Colonic mucosa (tissue), 4 donors: ENCODE measurements around the gene GFRA1. TPM values are rescaled to one million over a fixed set of nuclear protein-coding genes. Genes with fewer than 3 reads are reported as not detected.

Experiments
- DNase-seq: peaks from one replicate; pipeline ENCODE4 v3.0.0-alpha.2; 2020
- H3K27ac ChIP-seq: fragments of 200-600 bp; one replicate; pipeline ENCODE4 v1.8.0; 2021
- H3K27me3 ChIP-seq: fragments of 200-600 bp; one replicate; pipeline ENCODE4 v1.8.0; 2021
- H3K36me3 ChIP-seq: fragments of 200-600 bp; one replicate; pipeline ENCODE4 v1.8.0; 2021
- H3K4me1 ChIP-seq: fragments of 200-600 bp; one replicate; pipeline ENCODE4 v1.8.0; 2021; ENCODE audit warnings: mild to moderate bottlenecking
- H3K4me3 ChIP-seq: fragments of 200-600 bp; one replicate; pipeline ENCODE4 v1.8.0; 2021
- H3K9ac ChIP-seq, 2 donors: one replicate each; pipeline ENCODE4 v1.7.0; 2013; ENCODE audit warnings: control low read depth in 2 of 2, low read depth in 2 of 2, low read length in 2 of 2
- H3K9me3 ChIP-seq: fragments of 200-600 bp; one replicate; pipeline ENCODE4 v1.8.0; 2021
- CTCF ChIP-seq: fragments of 200-600 bp; IDR thresholded peaks from one replicate; pipeline ENCODE4 v1.8.0; 2022; ENCODE audit warnings: antibody characterized with exemption, mild to moderate bottlenecking
- intact Hi-C: fragments of 100-400 bp; cut with DNase I; formaldehyde crosslinking; loops from one replicate; pipeline ENCODE4 v1.14.1; 2022
- total RNA-seq, 2 donors: library from RNA; stranded (reverse); fragmentation: NEBNext Ultra II Directional in 1 of 2; extraction: Animal tissue kit (Norgen Biotek cat#: 25700) in 1 of 2; gene quantifications; one replicate each; pipeline ENCODE4 v1.2.1, GENCODE V29; 2021
- donor health status: healthy.
- donor health status: DM: no; HTN: no; CAD: no.
- donor health status: DM: no; HTN: no; CAD: no.

The GFRA1 gene
- total RNA-seq, 2 donors from 2014 or later: 1.0 to 4.9 TPM

GRCh38 chr10:116195583-116195982 lies 77.4 kb downstream of the GFRA1 start:
- Histone ChIP-seq H3K27ac (no peak overlapping the region), H3K27me3 (no peaks in the 10 kb centered on the region), H3K36me3 (no peaks in the 10 kb centered on the region), H3K9ac (no peak overlapping the region), H3K9me3 (no peaks in the 10 kb centered on the region), H3K4me3 (no peak overlapping the region), H3K4me1 (no peaks in the 10 kb centered on the region)
- no peak for TF ChIP-seq CTCF
- intact Hi-C loops: no loop called here
- no peak for DNase-seq

GRCh38 chr10:116195039-116195438 lies 78.0 kb downstream of the GFRA1 start:
- H3K9me3 ChIP-seq: no peaks in the 10 kb centered on the region
- no peak for DNase-seq
- intact Hi-C loops: no loop called here
- H3K36me3 ChIP-seq: no peaks in the 10 kb centered on the region
- no peak overlapping the region for H3K9ac ChIP-seq
- TF ChIP-seq CTCF: no peak
- H3K4me3 ChIP-seq: no peak overlapping the region
- no peaks in the 10 kb centered on the region for H3K4me1 ChIP-seq
- no peaks in the 10 kb centered on the region for H3K27me3 ChIP-seq
- no peak overlapping the region for H3K27ac ChIP-seq

- Histone ChIP-seq H3K36me3 (no peaks in the 10 kb centered on the region), H3K4me3 (no peak overlapping the region), H3K9me3 (no peaks in the 10 kb centered on the region), H3K27me3 (no peaks in the 10 kb centered on the region), H3K9ac (no peak overlapping the region), H3K27ac (no peak overlapping the region), H3K4me1 (no peaks in the 10 kb centered on the region)
- DNase-seq: no peak
- TF ChIP-seq CTCF: no peak
- intact Hi-C loops: no loop called here
Observed at GRCh38 chr10:116194061-116194460, 78.9 kb downstream of the GFRA1 start.

GRCh38 chr10:116190883-116191282 lies 82.1 kb downstream of the GFRA1 start:
- H3K36me3 ChIP-seq: no peaks in the 10 kb centered on the region
- H3K4me3 ChIP-seq: no peak overlapping the region
- no peaks in the 10 kb centered on the region for H3K9me3 ChIP-seq
- H3K4me1 ChIP-seq: no peaks in the 10 kb centered on the region
- no peak overlapping the region for H3K9ac ChIP-seq
- H3K27me3 ChIP-seq: no peaks in the 10 kb centered on the region
- TF ChIP-seq CTCF: no peak
- DNase-seq: no peak
- intact Hi-C loops: no loop called here
- no peak overlapping the region for H3K27ac ChIP-seq

GRCh38 chr10:116186273-116186672 lies 86.7 kb downstream of the GFRA1 start:
- no peak for TF ChIP-seq CTCF
- H3K9me3 ChIP-seq: no peaks in the 10 kb centered on the region
- intact Hi-C loops: no loop called here
- H3K27me3 ChIP-seq: no peaks in the 10 kb centered on the region
- no peaks in the 10 kb centered on the region for H3K4me1 ChIP-seq
- no peak overlapping the region for H3K9ac ChIP-seq
- H3K36me3 ChIP-seq: no peaks in the 10 kb centered on the region
- DNase-seq: no peak
- H3K27ac ChIP-seq: no peak overlapping the region
- H3K4me3 ChIP-seq: no peak overlapping the region
